SK-N-SH (cell line): ENCODE results near the gene VIL1. TPM values are rescaled to one million over a fixed set of nuclear protein-coding genes. Genes with fewer than 3 reads are reported as not detected.

Source experiments
- CTCF ChIA-PET: fragments of 300-600, 350-600 bp; formaldehyde crosslinking; extraction: SDS; loops from one replicate; lab custom pipeline; 2021; lab: Yijun Ruan, JAX
- POLR2A ChIA-PET: fragments of 350-600 bp; sonication (Branson Sonifier 250); formaldehyde crosslinking; extraction: SDS; loops from one replicate; lab custom pipeline; 2020; ENCODE audit warnings: antibody characterized with exemption, inconsistent platforms; lab: Yijun Ruan, JAX
- DNase-seq: peaks from one replicate; pipeline ENCODE4 v3.0.0; 2012
- H2AFZ ChIP-seq: fragments of 200-600 bp; sonication (generic); 2 replicates; pipeline ENCODE4 v1.8.1; 2016; ENCODE audit warnings: antibody characterized with exemption, mild to moderate bottlenecking, low read depth
- H3F3A ChIP-seq: fragments of 200-600 bp; sonication (generic); replicated peaks from 2 replicates; pipeline ENCODE3; 2016; ENCODE audit warnings: antibody characterized with exemption, mild to moderate bottlenecking; ENCODE audit not compliant: insufficient read depth
- H3K27ac ChIP-seq, 2 experiments: fragments of 200-500 bp in 1 of 2; fragments of 200-600 bp in 1 of 2; sonication (Bioruptor generic) in 1 of 2; sonication (generic), shearing (Covaris generic) in 1 of 2; 2 replicates each; pipeline versions ENCODE4 v1.5.1 to v1.6.1; 2014 to 2016; ENCODE audit warnings: low read depth in 2 of 2, inconsistent platforms in 1 of 2, low read length in 1 of 2, mild to moderate bottlenecking in 1 of 2, mixed read lengths in 1 of 2
- H3K27me3 ChIP-seq: fragments of 200-600 bp; sonication (generic), shearing (Covaris generic); 2 replicates; pipeline ENCODE4 v1.6.1; 2016; ENCODE audit warnings: mixed run types; ENCODE audit not compliant: insufficient read depth
- H3K36me3 ChIP-seq, 2 experiments: fragments of 200-500 bp in 1 of 2; fragments of 200-600 bp in 1 of 2; sonication (Bioruptor generic) in 1 of 2; sonication (generic) in 1 of 2; replicated peaks in 1 of 2; 2 replicates each; pipeline versions ENCODE3 to v1.5.1; 2014 to 2016; ENCODE audit warnings: low read length in 1 of 2, mild to moderate bottlenecking in 1 of 2; ENCODE audit not compliant: insufficient read depth in 2 of 2, control insufficient read depth in 1 of 2
- H3K4me1 ChIP-seq, 2 experiments: fragments of 200-500 bp in 1 of 2; fragments of 200-600 bp in 1 of 2; sonication (Bioruptor generic) in 1 of 2; sonication (generic), shearing (Covaris generic) in 1 of 2; 2 replicates each; pipeline versions ENCODE4 v1.5.1 to v1.6.1; 2014 to 2016; ENCODE audit warnings: low read depth in 1 of 2, low read length in 1 of 2, mixed run types in 1 of 2; ENCODE audit not compliant: insufficient read depth in 2 of 2, control insufficient read depth in 1 of 2
- H3K4me2 ChIP-seq: fragments of 200-600 bp; sonication (generic), shearing (Covaris generic); 2 replicates; pipeline ENCODE4 v1.6.1; 2017; ENCODE audit warnings: mixed run types
- H3K4me3 ChIP-seq, 2 experiments: fragments of 200-500 bp in 1 of 2; fragments of 200-600 bp in 1 of 2; sonication (Bioruptor generic) in 1 of 2; sonication (generic), shearing (Covaris generic) in 1 of 2; 2 replicates each; pipeline versions ENCODE4 v1.5.1 to v1.8.1; 2014 to 2016; ENCODE audit warnings: low read depth in 2 of 2, inconsistent platforms in 1 of 2, low read length in 1 of 2, mild to moderate bottlenecking in 1 of 2, mixed read lengths in 1 of 2, moderate library complexity in 1 of 2
- H3K79me2 ChIP-seq: fragments of 200-600 bp; sonication (generic); 2 replicates; pipeline ENCODE4 v1.8.1; 2017; ENCODE audit warnings: mild to moderate bottlenecking; ENCODE audit not compliant: insufficient read depth
- H3K9ac ChIP-seq: fragments of 200-600 bp; sonication (generic); 2 replicates; pipeline ENCODE4 v1.6.1; 2017; ENCODE audit warnings: mixed run types
- H3K9me2 ChIP-seq: fragments of 200-600 bp; sonication (generic); 2 replicates; pipeline ENCODE4 v1.6.1; 2017; ENCODE audit warnings: mixed run types
- H3K9me3 ChIP-seq: fragments of 200-600 bp; sonication (generic); 2 replicates; pipeline ENCODE4 v1.6.1; 2017; ENCODE audit warnings: mixed run types, mild to moderate bottlenecking, moderate library complexity
- H4K20me1 ChIP-seq: fragments of 200-600 bp; sonication (generic); 2 replicates; pipeline ENCODE4 v1.6.1; 2017; ENCODE audit warnings: mild to moderate bottlenecking, mixed run types; ENCODE audit not compliant: insufficient read depth
- CTCF ChIP-seq: fragments of 200-600 bp; sonication (generic); IDR thresholded peaks from 2 replicates; pipeline ENCODE4 v1.6.1; 2017; ENCODE audit warnings: antibody characterized with exemption, mild to moderate bottlenecking, moderate library complexity
- FOXM1 ChIP-seq: IDR thresholded peaks from 2 replicates; pipeline ENCODE4 v1.4.0; 2012; ENCODE audit warnings: low read depth, mild to moderate bottlenecking
- GABPA ChIP-seq: IDR thresholded peaks from 2 replicates; pipeline ENCODE4 v1.4.0; 2012; ENCODE audit warnings: low read depth, mild to moderate bottlenecking
- JUND ChIP-seq: IDR thresholded peaks from 2 replicates; pipeline ENCODE4 v1.4.0; 2012
- POLR2AphosphoS5 ChIP-seq: IDR thresholded peaks from 2 replicates; pipeline ENCODE4 v1.6.1; 2012; ENCODE audit warnings: low read depth, low read length
- RAD21 ChIP-seq: IDR thresholded peaks from 2 replicates; pipeline ENCODE4 v1.6.1; 2012; ENCODE audit warnings: mild to moderate bottlenecking, low read length
- RFX5 ChIP-seq: IDR thresholded peaks from 2 replicates; pipeline ENCODE4 v1.6.1; 2012; ENCODE audit warnings: mild to moderate bottlenecking, improper control_type of control experiment, low read length
- RXRA ChIP-seq: IDR thresholded peaks from 2 replicates; pipeline ENCODE4 v1.4.0; 2012; ENCODE audit warnings: low read depth, mild to moderate bottlenecking, borderline replicate concordance
- SIN3A ChIP-seq: IDR thresholded peaks from 2 replicates; pipeline ENCODE4 v1.6.1; 2012; ENCODE audit warnings: low read depth, mild to moderate bottlenecking, low read length, moderate library complexity, borderline replicate concordance
- SMC3 ChIP-seq: IDR thresholded peaks from 2 replicates; pipeline ENCODE4 v1.6.1; 2012; ENCODE audit warnings: low read depth, low read length, improper control_type of control experiment
- TEAD4 ChIP-seq: IDR thresholded peaks from 2 replicates; pipeline ENCODE4 v1.4.0; 2012; ENCODE audit warnings: mild to moderate bottlenecking, borderline replicate concordance; ENCODE audit not compliant: insufficient read depth
- YY1 ChIP-seq: IDR thresholded peaks from 2 replicates; pipeline ENCODE4 v1.4.0; 2012; ENCODE audit warnings: low read depth, mild to moderate bottlenecking
- WGBS: methylation state at CpG from one replicate; pipeline ENCODE4 v1.1.6; 2017; ENCODE audit warnings: low lambda C conversion rate; 5-methylcytosine and 5-hydroxymethylcytosine counted together
- polyA plus RNA-seq, 3 experiments: library from polyadenylated mRNA; depleted of rRNA; stranded (reverse); fragments of >200 nt; gene quantifications; 2 replicates each; pipeline ENCODE4 v1.2.3, GENCODE V29; 2012
- TF ChIP-seq, protein P1 (sequence below): fragments of 150-350 bp; IDR thresholded peaks from 2 replicates; pipeline ENCODE4 v1.6.1; 2016; ENCODE audit warnings: mild to moderate bottlenecking, low read depth, low read length
- TF ChIP-seq, protein P2 (sequence below): IDR thresholded peaks from 2 replicates; pipeline ENCODE4 v1.6.1; 2012; ENCODE audit warnings: mild to moderate bottlenecking, low read depth, low read length, moderate library complexity

The VIL1 gene
- polyA plus RNA-seq, 1 of the 3 experiments (the other 2 are of a cell fraction), result under 0.01 TPM

DNA sequence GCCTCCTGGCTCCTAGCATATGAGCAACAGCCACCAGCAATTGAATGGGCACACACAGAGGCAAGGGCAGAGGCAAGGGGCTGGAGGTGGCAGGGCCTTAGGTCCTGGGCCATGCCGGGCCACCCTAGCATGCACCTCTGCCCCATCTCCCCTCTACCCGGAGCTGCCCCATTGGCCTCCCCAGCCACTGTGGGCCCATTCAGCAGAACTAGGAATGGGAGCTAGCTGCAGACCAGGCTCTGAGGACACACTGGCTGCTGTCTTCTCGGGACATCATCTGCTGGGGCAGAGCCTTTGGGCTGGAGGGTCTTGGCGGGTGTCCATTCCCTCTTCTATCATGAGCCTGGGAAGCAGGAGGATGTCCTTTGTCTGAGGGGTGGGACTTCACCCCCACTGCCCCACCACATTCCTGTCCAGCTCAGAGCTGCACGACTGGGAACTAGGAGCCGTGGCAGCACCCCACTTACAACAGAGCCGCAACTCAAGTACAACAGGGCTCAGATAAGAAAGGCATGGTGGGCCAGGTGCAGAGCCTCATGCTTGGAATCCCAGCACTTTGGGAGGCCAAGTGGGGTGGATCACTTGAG lies 800 bp downstream of the VIL1 start:
- H3K4me2 ChIP-seq, result no peak overlapping the region

More for the DNA sequence above, 800 bp downstream of the VIL1 start:
- no peaks in the 10 kb centered on the region for H3K79me2 ChIP-seq
- H3K27ac ChIP-seq, result no peak overlapping the region
- H4K20me1 ChIP-seq, result no peaks in the 10 kb centered on the region
- WGBS, result 76% methylated on average over 4 of the region's 7 CpGs
- no peaks in the 10 kb centered on the region for H3K36me3 ChIP-seq
- H3K9me3 ChIP-seq, result no peaks in the 10 kb centered on the region
- no peaks in the 10 kb centered on the region for H3K27me3 ChIP-seq
- no peak for DNase-seq
- POLR2A ChIA-PET, result no interaction called here
- no peak overlapping the region for H2AFZ ChIP-seq
- H3F3A ChIP-seq, result no peaks in the 10 kb centered on the region
- H3K4me3 ChIP-seq, result no peak overlapping the region
- no peaks in the 10 kb centered on the region for H3K4me1 ChIP-seq
- CTCF ChIA-PET, result no interaction called here
- H3K9ac ChIP-seq, result no peak overlapping the region
- TF ChIP-seq FOXM1, result no peak
- TF ChIP-seq, protein P1, sequence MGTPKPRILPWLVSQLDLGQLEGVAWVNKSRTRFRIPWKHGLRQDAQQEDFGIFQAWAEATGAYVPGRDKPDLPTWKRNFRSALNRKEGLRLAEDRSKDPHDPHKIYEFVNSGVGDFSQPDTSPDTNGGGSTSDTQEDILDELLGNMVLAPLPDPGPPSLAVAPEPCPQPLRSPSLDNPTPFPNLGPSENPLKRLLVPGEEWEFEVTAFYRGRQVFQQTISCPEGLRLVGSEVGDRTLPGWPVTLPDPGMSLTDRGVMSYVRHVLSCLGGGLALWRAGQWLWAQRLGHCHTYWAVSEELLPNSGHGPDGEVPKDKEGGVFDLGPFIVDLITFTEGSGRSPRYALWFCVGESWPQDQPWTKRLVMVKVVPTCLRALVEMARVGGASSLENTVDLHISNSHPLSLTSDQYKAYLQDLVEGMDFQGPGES, result no peak
- no peak for TF ChIP-seq RXRA
- no peak for TF ChIP-seq GABPA
- TF ChIP-seq, protein P2, sequence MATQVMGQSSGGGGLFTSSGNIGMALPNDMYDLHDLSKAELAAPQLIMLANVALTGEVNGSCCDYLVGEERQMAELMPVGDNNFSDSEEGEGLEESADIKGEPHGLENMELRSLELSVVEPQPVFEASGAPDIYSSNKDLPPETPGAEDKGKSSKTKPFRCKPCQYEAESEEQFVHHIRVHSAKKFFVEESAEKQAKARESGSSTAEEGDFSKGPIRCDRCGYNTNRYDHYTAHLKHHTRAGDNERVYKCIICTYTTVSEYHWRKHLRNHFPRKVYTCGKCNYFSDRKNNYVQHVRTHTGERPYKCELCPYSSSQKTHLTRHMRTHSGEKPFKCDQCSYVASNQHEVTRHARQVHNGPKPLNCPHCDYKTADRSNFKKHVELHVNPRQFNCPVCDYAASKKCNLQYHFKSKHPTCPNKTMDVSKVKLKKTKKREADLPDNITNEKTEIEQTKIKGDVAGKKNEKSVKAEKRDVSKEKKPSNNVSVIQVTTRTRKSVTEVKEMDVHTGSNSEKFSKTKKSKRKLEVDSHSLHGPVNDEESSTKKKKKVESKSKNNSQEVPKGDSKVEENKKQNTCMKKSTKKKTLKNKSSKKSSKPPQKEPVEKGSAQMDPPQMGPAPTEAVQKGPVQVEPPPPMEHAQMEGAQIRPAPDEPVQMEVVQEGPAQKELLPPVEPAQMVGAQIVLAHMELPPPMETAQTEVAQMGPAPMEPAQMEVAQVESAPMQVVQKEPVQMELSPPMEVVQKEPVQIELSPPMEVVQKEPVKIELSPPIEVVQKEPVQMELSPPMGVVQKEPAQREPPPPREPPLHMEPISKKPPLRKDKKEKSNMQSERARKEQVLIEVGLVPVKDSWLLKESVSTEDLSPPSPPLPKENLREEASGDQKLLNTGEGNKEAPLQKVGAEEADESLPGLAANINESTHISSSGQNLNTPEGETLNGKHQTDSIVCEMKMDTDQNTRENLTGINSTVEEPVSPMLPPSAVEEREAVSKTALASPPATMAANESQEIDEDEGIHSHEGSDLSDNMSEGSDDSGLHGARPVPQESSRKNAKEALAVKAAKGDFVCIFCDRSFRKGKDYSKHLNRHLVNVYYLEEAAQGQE, result no peak
- no peak for TF ChIP-seq RFX5
- no peak for TF ChIP-seq RAD21
- TF ChIP-seq POLR2AphosphoS5, result no peak
- TF ChIP-seq SIN3A, result no peak
- no peak for TF ChIP-seq JUND
- TF ChIP-seq YY1, result no peak
- TF ChIP-seq CTCF, result no peak
- TF ChIP-seq TEAD4, result no peak
- no peak for TF ChIP-seq SMC3
- no peaks in the 10 kb centered on the region for H3K9me2 ChIP-seq
